Astrocyte (in vitro differentiated cells and primary cell): ENCODE results near the gene CYP2A6. TPM values are rescaled to one million over a fixed set of nuclear protein-coding genes. Genes with fewer than 3 reads are reported as not detected.
A peak's percentile ranks its signal among the peaks of the same experiment; 100 is the strongest.
"Not testable (repeated sequence)": the region's sequence is repeated elsewhere in the genome, so short reads cannot be mapped to it uniquely, and the experiment has no call there.

Source experiments
- DNase-seq: peaks from one replicate; pipeline ENCODE4 v3.0.0-alpha.2; 2010; ENCODE audit warnings: low read depth
- FAIRE-seq: peaks from 2 replicates; lab custom pipeline; 2011; peaks lifted over from hg19 to GRCh38; lab: Jason Lieb, UNC
- H2AFZ ChIP-seq: 2 replicates; pipeline ENCODE4 v1.6.0; 2012; ENCODE audit warnings: low read depth, low read length, inconsistent platforms
- H3K27ac ChIP-seq: 2 replicates; pipeline ENCODE4 v1.5.1; 2011; ENCODE audit warnings: low read depth, low read length, inconsistent platforms
- H3K27me3 ChIP-seq: 2 replicates; pipeline ENCODE4 v1.6.0; 2011; ENCODE audit warnings: low read length, inconsistent platforms; ENCODE audit not compliant: insufficient read depth
- H3K36me3 ChIP-seq: 2 replicates; pipeline ENCODE4 v1.5.1; 2011; ENCODE audit warnings: low read length, inconsistent platforms; ENCODE audit not compliant: insufficient read depth
- H3K4me1 ChIP-seq: 2 replicates; pipeline ENCODE4 v1.5.1; 2011; ENCODE audit warnings: low read length, inconsistent platforms; ENCODE audit not compliant: insufficient read depth
- H3K4me2 ChIP-seq: 2 replicates; pipeline ENCODE4 v1.6.0; 2012; ENCODE audit warnings: low read length, inconsistent platforms
- H3K4me3 ChIP-seq: 2 replicates; pipeline ENCODE4 v1.5.1; 2011; ENCODE audit warnings: low read depth, mild to moderate bottlenecking, low read length, inconsistent platforms; ENCODE audit not compliant: insufficient read depth
- H3K79me2 ChIP-seq: 2 replicates; pipeline ENCODE4 v1.6.0; 2012; ENCODE audit warnings: mild to moderate bottlenecking, low read length, inconsistent platforms; ENCODE audit not compliant: insufficient read depth
- H3K9ac ChIP-seq: 2 replicates; pipeline ENCODE4 v1.6.0; 2012; ENCODE audit warnings: mild to moderate bottlenecking, low read length, inconsistent platforms
- H3K9me3 ChIP-seq: 2 replicates; pipeline ENCODE4 v1.5.1; 2012; ENCODE audit warnings: low read depth, mild to moderate bottlenecking, low read length, inconsistent platforms; ENCODE audit not compliant: insufficient read depth
- H4K20me1 ChIP-seq: 2 replicates; pipeline ENCODE4 v1.6.0; 2012; ENCODE audit warnings: low read length, inconsistent platforms; ENCODE audit not compliant: insufficient read depth
- H3K27ac Mint-ChIP-seq: one replicate; pipeline ENCODE4 v1.8.0; 2021; ENCODE audit warnings: mild to moderate bottlenecking, mixed read lengths; ENCODE audit not compliant: unreplicated experiment
- H3K27me3 Mint-ChIP-seq: one replicate; pipeline ENCODE4 v1.8.0; 2021; ENCODE audit warnings: low read depth, mixed read lengths; ENCODE audit not compliant: unreplicated experiment
- H3K36me3 Mint-ChIP-seq: one replicate; pipeline ENCODE4 v1.8.0; 2021; ENCODE audit warnings: low read depth, mixed read lengths; ENCODE audit not compliant: unreplicated experiment
- H3K4me1 Mint-ChIP-seq: one replicate; pipeline ENCODE4 v1.8.0; 2021; ENCODE audit warnings: low read depth, mixed read lengths; ENCODE audit not compliant: unreplicated experiment
- H3K4me3 Mint-ChIP-seq: one replicate; pipeline ENCODE4 v1.8.0; 2021; ENCODE audit warnings: mild to moderate bottlenecking, moderate library complexity, mixed read lengths; ENCODE audit not compliant: unreplicated experiment
- H3K9me3 Mint-ChIP-seq: one replicate; pipeline ENCODE4 v1.8.0; 2021; ENCODE audit warnings: mild to moderate bottlenecking, mixed read lengths; ENCODE audit not compliant: unreplicated experiment
- CTCF ChIP-seq: IDR thresholded peaks from 2 replicates; pipeline ENCODE4 v1.5.1; 2011; ENCODE audit warnings: low read depth, mild to moderate bottlenecking, inconsistent platforms, low read length, moderate library complexity; ENCODE audit not compliant: insufficient read depth
- EZH2 ChIP-seq: IDR thresholded peaks from 2 replicates; pipeline ENCODE4 v1.6.1; 2012; ENCODE audit warnings: mild to moderate bottlenecking, low read length, inconsistent platforms; ENCODE audit not compliant: insufficient read depth
- total RNA-seq: library from RNA; stranded (reverse); gene quantifications from 2 replicates; pipeline ENCODE4 v1.2.1, GENCODE V29; 2021

The CYP2A6 gene
- total RNA-seq, 1 donor from 2014 or later: not detected

- H3K27ac ChIP-seq, H3K79me2 ChIP-seq, H3K9ac ChIP-seq, H4K20me1 ChIP-seq, FAIRE-seq, H3K36me3 Mint-ChIP-seq, DNase-seq, H2AFZ ChIP-seq, H3K4me3 ChIP-seq, H3K4me1 ChIP-seq, H3K4me1 Mint-ChIP-seq, H3K36me3 ChIP-seq, H3K4me2 ChIP-seq, H3K27me3 ChIP-seq, H3K4me3 Mint-ChIP-seq, H3K9me3 ChIP-seq: not testable (repeated sequence)
- peaks cover 60% of the 10 kb centered on the region for H3K27me3 Mint-ChIP-seq
- H3K27ac Mint-ChIP-seq: peak overlapping the region; percentile 47
- peaks cover 19% of the 10 kb centered on the region for H3K9me3 Mint-ChIP-seq
These were observed 24.6 kb upstream of the CYP2A6 start for GRCh38 chr19:40874874-40875273.

- not testable (repeated sequence) for H3K9me3 ChIP-seq, H3K4me1 Mint-ChIP-seq, H3K27ac ChIP-seq, H3K4me3 ChIP-seq, H3K4me1 ChIP-seq, H3K4me3 Mint-ChIP-seq, H3K27ac Mint-ChIP-seq, DNase-seq, H3K4me2 ChIP-seq, H2AFZ ChIP-seq, H3K79me2 ChIP-seq, H3K27me3 ChIP-seq, H3K36me3 Mint-ChIP-seq, FAIRE-seq, H4K20me1 ChIP-seq, H3K36me3 ChIP-seq, H3K9ac ChIP-seq
- Mint-ChIP-seq H3K27me3 (peaks cover 51% of the 10 kb centered on the region), H3K9me3 (peaks cover 22% of the 10 kb centered on the region)
These were observed 23.6 kb upstream of the CYP2A6 start for GRCh38 chr19:40873873-40874272.

GRCh38 chr19:40872209-40872608 lies 22.0 kb upstream of the CYP2A6 start:
- FAIRE-seq: no peak

More at GRCh38 chr19:40872209-40872608, 22.0 kb upstream of the CYP2A6 start:
- no peaks in the 10 kb centered on the region for H3K79me2 ChIP-seq
- Mint-ChIP-seq H3K9me3 (peaks cover 18% of the 10 kb centered on the region), H3K27ac (no peak overlapping the region), H3K4me3 (no peak overlapping the region), H3K36me3 (no peaks in the 10 kb centered on the region), H3K4me1 (no peaks in the 10 kb centered on the region), H3K27me3 (peaks cover 42% of the 10 kb centered on the region)
- no peaks in the 10 kb centered on the region for H3K9me3 ChIP-seq
- H3K4me2 ChIP-seq: no peak overlapping the region
- DNase-seq: no peak
- no peak overlapping the region for H3K9ac ChIP-seq
- H3K27ac ChIP-seq: no peak overlapping the region
- H3K27me3 ChIP-seq: no peaks in the 10 kb centered on the region
- no peaks in the 10 kb centered on the region for H3K36me3 ChIP-seq
- no peaks in the 10 kb centered on the region for H4K20me1 ChIP-seq
- H3K4me1 ChIP-seq: no peaks in the 10 kb centered on the region
- H3K4me3 ChIP-seq: no peak overlapping the region
- TF ChIP-seq CTCF (no peak), EZH2 (no peak)
- H2AFZ ChIP-seq: no peak overlapping the region
